GM23248 (cell line): ENCODE measurements around the gene TNNI2. TPM values are rescaled to one million over a fixed set of nuclear protein-coding genes. Genes with fewer than 3 reads are reported as not detected.
"Not testable (repeated sequence)": the region's sequence is repeated elsewhere in the genome, so short reads cannot be mapped to it uniquely, and the experiment has no call there.

Source experiments
- DNase-seq: peaks from one replicate; pipeline ENCODE4 v3.0.0-alpha.2; 2015
- H2AFZ ChIP-seq: fragments of 200-600 bp; sonication (generic); 2 replicates; pipeline ENCODE4 v1.6.1; 2016; ENCODE audit warnings: antibody characterized with exemption
- H3F3A ChIP-seq: fragments of 200-600 bp; sonication (generic); 2 replicates; pipeline ENCODE4 v1.6.1; 2016; ENCODE audit warnings: mild to moderate bottlenecking, antibody characterized with exemption, mixed run types; ENCODE audit not compliant: insufficient read depth
- H3K27ac ChIP-seq: fragments of 200-600 bp; sonication (generic); 2 replicates; pipeline ENCODE4 v1.5.1; 2016; ENCODE audit warnings: mild to moderate bottlenecking
- H3K27me3 ChIP-seq: fragments of 200-600 bp; sonication (generic); replicated peaks from 2 replicates; pipeline ENCODE4 v1.6.1; 2016; ENCODE audit warnings: mild to moderate bottlenecking; ENCODE audit not compliant: insufficient read depth
- H3K36me3 ChIP-seq: fragments of 200-600 bp; sonication (generic); 2 replicates; pipeline ENCODE4 v1.6.1; 2016; ENCODE audit warnings: low read depth, mild to moderate bottlenecking
- H3K4me1 ChIP-seq: fragments of 200-600 bp; sonication (generic); 2 replicates; pipeline ENCODE4 v1.6.1; 2016; ENCODE audit warnings: mild to moderate bottlenecking; ENCODE audit not compliant: insufficient read depth
- H3K4me2 ChIP-seq: fragments of 200-600 bp; sonication (generic); one replicate; pipeline ENCODE4 v1.6.1; 2016; ENCODE audit warnings: mild to moderate bottlenecking; ENCODE audit not compliant: unreplicated experiment
- H3K4me3 ChIP-seq: fragments of 200-600 bp; sonication (generic); 2 replicates; pipeline ENCODE4 v1.5.1; 2016; ENCODE audit warnings: mild to moderate bottlenecking
- H3K79me2 ChIP-seq: fragments of 200-600 bp; sonication (generic); 2 replicates; pipeline ENCODE4 v1.6.1; 2016; ENCODE audit warnings: mild to moderate bottlenecking; ENCODE audit not compliant: insufficient read depth
- H3K9ac ChIP-seq: fragments of 200-600 bp; sonication (generic); 2 replicates; pipeline ENCODE4 v1.6.1; 2016; ENCODE audit warnings: mild to moderate bottlenecking
- H3K9me2 ChIP-seq: fragments of 200-600 bp; sonication (generic); 2 replicates; pipeline ENCODE4 v1.6.1; 2016; ENCODE audit warnings: mixed run types, mild to moderate bottlenecking, moderate library complexity; ENCODE audit not compliant: insufficient read depth
- H3K9me3 ChIP-seq: fragments of 200-600 bp; sonication (generic); one replicate; pipeline ENCODE4 v1.6.1; 2017; ENCODE audit warnings: low read depth
- H4K20me1 ChIP-seq: fragments of 200-600 bp; sonication (generic); 2 replicates; pipeline ENCODE4 v1.6.0; 2016; ENCODE audit not compliant: insufficient read depth
- EZH2 ChIP-seq: fragments of 200-600 bp; sonication (generic); IDR thresholded peaks from 2 replicates; pipeline ENCODE4 v1.6.1; 2018; ENCODE audit warnings: antibody characterized with exemption, mild to moderate bottlenecking; ENCODE audit not compliant: insufficient read depth, poor library complexity, severe bottlenecking
- EZH2phosphoT487 ChIP-seq: fragments of 200-600 bp; sonication (generic); IDR thresholded peaks from 2 replicates; pipeline ENCODE4 v1.6.1; 2018; ENCODE audit warnings: antibody characterized with exemption, moderate library complexity, mild to moderate bottlenecking, low read depth; ENCODE audit not compliant: insufficient read depth
- WGBS, 2 experiments: methylation state at CpG; one replicate each; pipeline ENCODE4 v1.1.6; 2015 to 2017; ENCODE audit warnings: low lambda C conversion rate in 2 of 2, low coverage in 1 of 2; ENCODE audit errors: missing lambda C conversion rate in 2 of 2; 5-methylcytosine and 5-hydroxymethylcytosine counted together
- in situ Hi-C: fragments of 300-500 bp; cut with MboI; formaldehyde crosslinking; loops from 2 replicates; pipeline ENCODE4 v1.15.0; 2020
- polyA plus RNA-seq: library from polyadenylated mRNA; unstranded; fragments of >200 nt; fragmentation: Nextera tagmentation; extraction: Ambion mirVana; gene quantifications from 2 replicates; pipeline ENCODE4 v1.2.1, GENCODE V29; 2016
- total RNA-seq: library from RNA; depleted of rRNA; stranded (reverse); fragments of >200 nt; shearing (Covaris generic); gene quantifications from 2 replicates; pipeline ENCODE4 v1.2.3, GENCODE V29; 2014

The TNNI2 gene
- total and polyA plus RNA-seq, 2 experiments from 2014 or later = not detected

DNA sequence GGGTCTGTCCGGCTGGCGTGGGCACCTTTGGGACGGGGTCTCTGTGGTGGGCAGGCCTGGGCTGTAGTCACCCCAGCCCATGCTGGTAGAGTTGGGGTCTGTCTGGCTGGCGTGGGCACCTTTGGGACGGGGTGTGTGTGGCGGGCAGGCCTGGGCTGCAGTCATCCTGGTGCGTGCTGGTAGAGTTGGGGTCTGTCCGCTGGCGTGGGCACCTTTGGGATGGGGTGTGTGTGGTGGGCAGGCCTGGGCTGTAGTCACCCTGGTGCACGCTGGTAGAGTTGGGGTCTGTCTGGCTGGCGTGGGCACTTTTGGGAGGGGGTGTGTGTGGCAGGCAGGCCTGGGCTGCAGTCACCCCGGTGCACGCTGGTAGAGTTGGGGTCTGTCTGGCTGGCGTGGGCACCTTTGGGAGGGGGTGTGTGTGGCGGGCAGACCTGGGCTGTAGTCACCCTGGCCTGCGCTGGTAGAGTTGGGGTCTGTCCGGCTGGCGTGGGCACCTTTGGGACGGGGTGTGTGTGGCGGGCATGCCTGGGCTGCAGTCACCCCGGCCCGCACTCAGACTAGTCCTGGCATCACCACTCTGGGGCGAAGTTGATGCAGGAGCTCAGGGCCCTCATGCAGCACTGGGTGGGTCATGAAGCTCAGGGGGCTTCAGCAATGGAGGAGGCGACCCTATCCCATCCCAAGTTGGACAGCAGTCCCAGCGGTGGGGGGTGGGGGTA, 33.6 kb downstream of the TNNI2 start:
- H3K4me2 ChIP-seq = no peak overlapping the region
- no peaks in the 10 kb centered on the region for H3F3A ChIP-seq
- DNase-seq = no peak
- no peaks in the 10 kb centered on the region for H3K9me3 ChIP-seq
- no peaks in the 10 kb centered on the region for H3K4me1 ChIP-seq
- no peak overlapping the region for H3K27ac ChIP-seq
- no peak overlapping the region for H2AFZ ChIP-seq
- H4K20me1 ChIP-seq = no peaks in the 10 kb centered on the region
- peaks cover 34% of the 10 kb centered on the region for H3K27me3 ChIP-seq
- no peak for TF ChIP-seq EZH2phosphoT487
- TF ChIP-seq EZH2 = no peak
- H3K9ac ChIP-seq = no peak overlapping the region
- no peaks in the 10 kb centered on the region for H3K9me2 ChIP-seq
- in situ Hi-C loops = loop anchor here (25.0 kb wide), 1 partner anchor 290 kb away; the partner anchor contains the start of genes INS and TH
- H3K79me2 ChIP-seq = no peaks in the 10 kb centered on the region
- 24 to 40% methylated on average over 9 to 23 of the region's 25 CpGs for WGBS, 2 experiments
- no peak overlapping the region for H3K4me3 ChIP-seq
- H3K36me3 ChIP-seq = no peaks in the 10 kb centered on the region

DNA sequence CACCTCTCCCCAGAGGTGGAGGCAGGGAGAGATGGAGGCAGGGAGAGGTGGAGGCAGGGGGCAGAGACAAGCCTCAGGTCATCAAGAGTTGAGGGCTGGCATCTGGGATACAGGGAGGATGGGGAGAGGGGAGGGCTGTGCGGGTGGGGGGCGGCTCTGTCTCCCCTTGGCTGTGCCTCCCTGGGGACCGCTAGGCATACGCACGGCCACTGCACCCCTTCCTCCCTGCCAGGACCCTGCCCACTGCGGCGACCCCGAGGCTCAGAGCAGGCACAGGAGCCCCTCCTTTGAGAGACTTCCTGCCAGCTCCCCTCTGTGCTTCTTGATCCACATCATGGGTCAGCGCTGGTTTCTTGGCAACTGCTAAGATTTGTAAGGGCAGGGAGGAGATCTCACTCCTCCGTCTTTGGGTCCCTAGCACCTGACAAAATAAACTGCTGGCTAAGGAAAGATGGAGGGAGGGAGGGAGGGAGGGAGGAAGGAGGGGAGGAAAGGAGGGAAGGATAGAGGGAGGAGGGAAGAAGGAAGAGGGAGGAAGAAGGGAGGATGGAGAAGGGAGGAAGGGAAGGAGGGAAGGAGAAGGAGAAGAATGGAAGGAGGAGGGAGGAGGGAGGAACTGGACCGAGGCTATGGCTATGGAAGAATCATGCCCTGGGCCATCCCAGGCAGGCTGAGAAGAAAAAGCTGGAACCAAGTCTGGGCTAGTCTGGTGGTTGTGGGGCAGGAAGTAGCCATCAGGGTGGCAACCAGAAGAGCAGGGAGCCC, 34.4 kb downstream of the TNNI2 start:
- Histone ChIP-seq H3K36me3 (no peaks in the 10 kb centered on the region), H3K4me1 (no peaks in the 10 kb centered on the region), H3K9ac (no peak overlapping the region), H3K79me2 (no peaks in the 10 kb centered on the region), H3K4me2 (no peak overlapping the region), H3K9me2 (no peaks in the 10 kb centered on the region), H3K27me3 (peaks cover 33% of the 10 kb centered on the region), H3K9me3 (no peaks in the 10 kb centered on the region), H3K27ac (no peak overlapping the region), H3F3A (no peaks in the 10 kb centered on the region), H3K4me3 (no peak overlapping the region), H2AFZ (no peak overlapping the region), H4K20me1 (no peaks in the 10 kb centered on the region)
- TF ChIP-seq EZH2phosphoT487 (no peak), EZH2 (no peak)
- WGBS, 2 experiments = 10 to 13% methylated on average over 7 to 11 of the region's 11 CpGs
- peak; percentile 46 for DNase-seq
- in situ Hi-C loops = loop anchor here (25.0 kb wide), 1 partner anchor 289 kb away; the partner anchor contains the start of genes INS and TH

DNA sequence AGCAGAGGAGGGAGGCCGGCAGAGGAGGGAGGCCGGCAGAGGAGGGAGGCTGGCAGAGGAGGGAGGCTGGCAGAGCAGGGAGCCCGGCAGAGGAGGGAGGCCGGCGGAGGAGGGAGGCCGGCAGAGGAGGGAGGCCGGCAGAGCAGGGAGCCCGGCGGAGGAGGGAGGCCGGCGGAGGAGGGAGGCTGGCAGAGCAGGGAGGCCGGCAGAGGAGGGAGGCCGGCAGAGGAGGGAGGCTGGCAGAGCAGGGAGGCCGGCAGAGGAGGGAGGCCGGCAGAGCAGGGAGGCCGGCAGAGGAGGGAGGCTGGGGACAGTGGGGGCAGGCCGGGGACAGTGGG, 35.0 kb downstream of the TNNI2 start:
- H3K27me3 ChIP-seq = peaks cover 27% of the 10 kb centered on the region
- not testable (repeated sequence) for H4K20me1 ChIP-seq, H3K36me3 ChIP-seq, H3K4me2 ChIP-seq, H3K27ac ChIP-seq, H3K9me3 ChIP-seq, H3F3A ChIP-seq, H3K9ac ChIP-seq, H3K4me1 ChIP-seq, H3K9me2 ChIP-seq, H3K79me2 ChIP-seq, H2AFZ ChIP-seq, DNase-seq, H3K4me3 ChIP-seq
- whole genome bisulfite sequencing, 2 experiments = 71% methylated on average over 17 of the region's 17 CpGs; no CpG with 5 or more reads in 1 of the 2 experiments
- in situ Hi-C loops = loop anchor here (25.0 kb wide), 1 partner anchor 289 kb away; the partner anchor contains the start of genes INS and TH

DNA sequence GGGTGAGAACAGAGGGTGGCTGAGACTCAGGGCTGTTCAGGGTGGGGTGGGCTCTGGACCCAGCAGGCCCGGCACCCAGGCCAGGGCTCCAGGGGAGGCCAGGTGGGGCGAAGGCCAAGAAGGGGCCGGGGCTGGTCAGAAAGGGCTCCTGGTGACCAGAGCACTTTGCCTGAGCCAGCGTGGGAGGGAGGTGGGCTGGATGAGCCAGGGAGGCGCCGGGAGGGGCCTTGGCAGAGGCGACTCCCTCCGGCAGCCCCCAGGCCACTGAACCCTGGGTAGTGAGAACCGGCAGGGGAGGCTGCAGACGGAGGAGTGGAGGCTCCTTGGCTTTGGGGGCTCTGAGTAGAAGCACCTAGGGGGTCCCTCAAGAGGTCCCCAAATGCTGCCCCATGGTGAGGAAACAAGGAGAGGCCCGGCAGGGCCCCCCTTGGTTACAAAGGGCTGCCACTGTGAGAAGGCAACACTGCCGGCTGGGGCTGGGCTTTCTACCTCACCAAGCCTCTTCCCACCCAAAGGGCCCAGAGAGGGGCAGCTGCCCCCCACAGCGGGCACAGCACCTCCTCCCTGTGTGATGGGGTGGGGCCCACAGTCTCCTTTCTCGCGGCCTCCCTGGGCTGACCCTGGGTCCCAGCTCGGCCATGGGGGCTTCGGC, 35.8 kb downstream of the TNNI2 start:
- not testable (repeated sequence) for H3F3A ChIP-seq, H3K36me3 ChIP-seq, H3K4me3 ChIP-seq, H2AFZ ChIP-seq, H3K79me2 ChIP-seq, H3K9me3 ChIP-seq, H3K4me2 ChIP-seq, H3K27ac ChIP-seq, H3K9ac ChIP-seq, H3K4me1 ChIP-seq, DNase-seq, H4K20me1 ChIP-seq, H3K9me2 ChIP-seq
- peaks cover 20% of the 10 kb centered on the region for H3K27me3 ChIP-seq
- 26 to 28% methylated on average over 10 to 17 of the region's 17 CpGs for WGBS, 2 experiments
- in situ Hi-C loops = loop anchor here (25.0 kb wide), 1 partner anchor 288 kb away; the partner anchor contains the start of genes INS and TH
